8988T (cell line): ENCODE data around the gene ARIH2.
"Not testable (repeated sequence)": the region's sequence is repeated elsewhere in the genome, so short reads cannot be mapped to it uniquely, and the experiment has no call there.

ENCODE experiments used
- DNase-seq: peaks from one replicate; pipeline ENCODE4 v3.0.0; 2011

ARIH2 gene

GRCh38 chr3:49004352-49005302 is 86.0 kb downstream of the ARIH2 start:
- DNase-seq = no peak

- DNase-seq = no peak
These were observed 86.7 kb downstream of the ARIH2 start for GRCh38 chr3:49005303-49005680.

DNA sequence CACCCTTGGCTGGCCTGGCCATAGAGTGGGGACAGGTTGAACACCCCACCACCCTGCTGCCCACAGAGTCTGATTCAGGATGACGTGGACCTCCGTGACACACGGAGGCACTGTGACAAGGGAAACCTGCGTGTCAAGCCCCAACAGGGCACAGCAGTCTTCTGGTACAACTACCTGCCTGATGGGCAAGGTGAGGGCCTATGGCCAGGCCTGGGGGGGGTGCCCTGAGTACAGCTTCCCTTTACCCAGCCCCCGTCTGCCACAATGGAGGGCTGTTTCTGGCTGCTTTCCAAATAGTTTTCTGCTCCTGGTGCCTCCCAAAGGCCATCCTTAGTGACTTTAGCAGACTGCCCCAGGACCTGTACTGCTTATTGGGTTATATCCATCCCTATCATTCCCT is 87.4 kb downstream of the ARIH2 start:
- DNase-seq = no peak

- no peak for DNase-seq
These were observed 87.9 kb downstream of the ARIH2 start for GRCh38 chr3:49006408-49007067.

DNA sequence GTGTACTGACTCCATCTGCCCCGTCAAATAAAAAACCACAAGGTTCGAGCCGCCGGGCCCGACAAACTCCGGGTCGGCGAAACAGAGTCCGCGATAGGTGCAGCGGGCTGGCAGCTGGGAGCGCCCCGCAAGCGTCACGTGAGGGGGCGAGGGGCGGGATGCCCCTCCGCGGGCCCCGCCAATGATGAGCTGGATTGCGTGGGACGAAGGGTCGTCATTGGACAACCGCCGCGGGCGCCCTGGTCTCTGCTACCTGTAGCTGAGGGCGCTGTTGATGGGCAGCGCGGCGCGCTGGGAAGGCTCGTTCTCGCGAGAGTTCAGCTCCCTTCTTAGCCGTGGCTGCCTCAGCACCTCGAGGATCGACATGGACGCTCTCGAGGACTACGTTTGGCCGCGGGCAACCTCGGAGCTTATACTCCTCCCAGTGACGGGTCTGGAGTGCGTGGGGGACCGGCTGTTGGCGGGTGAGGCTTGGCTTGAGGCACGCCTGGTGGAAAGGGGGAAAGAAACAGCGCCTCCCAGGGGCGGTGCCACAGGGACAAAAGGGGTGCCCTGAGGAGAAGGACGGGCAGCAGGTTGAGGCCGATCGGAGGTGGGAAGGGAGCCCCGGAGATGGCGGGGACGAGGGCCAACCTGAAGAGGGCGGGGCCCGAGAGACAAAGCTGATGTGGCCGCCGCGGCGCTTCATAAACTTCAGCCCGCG is 88.6 kb downstream of the ARIH2 start, which contains the start of gene WDR6:
Gene WDR6, plus strand, starts transcription at position 324 of the 703 bp plus-strand sequence. Its CDS starts 41 bp downstream, at position 365.
- peak; percentile 98 for DNase-seq

GRCh38 chr3:49007771-49008528 is 89.3 kb downstream of the ARIH2 start:
- DNase-seq = peak; percentile 91

GRCh38 chr3:49008627-49009026 is 90.0 kb downstream of the ARIH2 start:
- DNase-seq = not testable (repeated sequence)

DNA sequence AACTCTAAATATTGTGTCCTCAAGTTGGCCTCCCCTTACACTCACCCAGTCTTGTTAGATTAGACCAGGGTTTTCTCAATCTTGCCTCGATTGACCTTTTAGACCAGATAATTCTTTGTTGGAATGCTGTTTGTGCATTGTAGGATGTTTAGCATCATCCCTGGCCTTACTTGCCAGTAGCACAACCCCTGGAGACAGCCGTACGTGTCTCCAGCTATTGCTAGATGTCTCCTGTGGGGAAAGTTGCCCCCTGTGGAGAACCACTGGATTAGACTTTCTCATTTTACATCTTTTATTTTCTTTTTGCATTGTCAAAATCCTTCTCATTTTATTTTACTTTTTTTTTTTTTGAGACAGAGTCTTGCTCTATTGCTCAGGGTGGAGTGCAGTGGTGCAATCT is 90.8 kb downstream of the ARIH2 start:
- no peak for DNase-seq

- DNase-seq = peak; percentile 35
These were observed 93.9 kb downstream of the ARIH2 start for GRCh38 chr3:49012441-49013017.

DNA sequence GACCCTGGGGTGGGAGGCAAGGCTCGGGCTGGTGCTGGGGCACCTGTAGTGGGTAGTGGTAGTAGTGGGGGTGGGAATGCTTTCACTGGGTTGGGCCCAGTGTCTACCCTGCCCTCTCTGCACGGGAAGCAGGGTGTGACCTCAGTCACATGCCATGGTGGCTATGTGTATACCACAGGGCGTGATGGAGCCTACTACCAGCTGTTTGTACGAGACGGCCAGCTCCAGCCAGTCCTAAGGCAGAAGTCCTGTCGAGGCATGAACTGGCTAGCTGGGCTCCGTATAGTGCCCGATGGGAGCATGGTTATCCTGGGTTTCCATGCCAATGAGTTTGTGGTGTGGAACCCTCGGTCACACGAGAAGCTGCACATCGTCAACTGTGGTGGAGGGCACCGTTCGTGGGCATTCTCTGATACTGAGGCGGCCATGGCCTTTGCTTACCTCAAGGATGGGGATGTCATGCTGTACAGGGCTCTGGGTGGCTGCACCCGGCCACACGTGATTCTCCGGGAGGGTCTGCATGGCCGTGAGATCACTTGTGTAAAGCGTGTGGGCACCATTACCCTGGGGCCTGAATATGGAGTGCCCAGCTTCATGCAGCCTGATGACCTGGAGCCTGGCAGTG is 94.6 kb downstream of the ARIH2 start:
- peak; percentile 10 for DNase-seq

DNA sequence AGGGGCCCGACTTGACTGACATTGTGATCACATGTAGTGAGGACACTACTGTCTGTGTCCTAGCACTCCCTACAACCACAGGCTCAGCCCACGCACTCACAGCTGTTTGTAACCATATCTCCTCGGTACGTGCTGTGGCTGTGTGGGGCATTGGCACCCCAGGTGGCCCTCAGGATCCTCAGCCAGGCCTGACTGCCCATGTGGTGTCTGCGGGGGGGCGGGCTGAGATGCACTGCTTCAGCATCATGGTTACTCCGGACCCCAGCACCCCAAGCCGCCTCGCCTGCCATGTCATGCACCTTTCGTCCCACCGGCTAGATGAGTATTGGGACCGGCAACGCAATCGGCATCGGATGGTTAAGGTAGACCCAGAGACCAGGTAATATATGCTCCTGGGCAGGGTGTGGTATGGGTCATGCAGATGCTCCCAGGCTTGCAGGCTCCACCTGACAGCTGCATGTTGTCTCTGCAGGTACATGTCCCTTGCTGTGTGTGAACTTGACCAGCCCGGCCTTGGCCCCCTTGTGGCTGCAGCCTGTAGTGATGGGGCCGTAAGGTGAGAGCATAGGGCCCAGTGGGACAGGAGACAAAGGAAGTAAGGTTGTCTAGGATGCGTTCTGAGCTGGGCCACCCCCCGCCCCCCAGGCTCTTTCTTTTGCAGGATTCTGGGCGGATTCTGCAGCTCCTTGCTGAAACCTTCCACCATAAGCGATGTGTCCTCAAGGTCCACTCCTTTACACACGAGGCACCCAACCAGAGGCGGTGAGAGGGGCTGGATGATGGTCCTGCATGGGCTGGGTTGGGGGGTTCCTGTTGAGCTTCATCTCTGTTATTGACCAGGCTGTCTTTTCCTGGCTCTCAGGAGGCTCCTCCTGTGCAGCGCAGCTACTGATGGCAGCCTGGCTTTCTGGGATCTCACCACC is 95.4 kb downstream of the ARIH2 start:
- peak; percentile 86 for DNase-seq

DNA sequence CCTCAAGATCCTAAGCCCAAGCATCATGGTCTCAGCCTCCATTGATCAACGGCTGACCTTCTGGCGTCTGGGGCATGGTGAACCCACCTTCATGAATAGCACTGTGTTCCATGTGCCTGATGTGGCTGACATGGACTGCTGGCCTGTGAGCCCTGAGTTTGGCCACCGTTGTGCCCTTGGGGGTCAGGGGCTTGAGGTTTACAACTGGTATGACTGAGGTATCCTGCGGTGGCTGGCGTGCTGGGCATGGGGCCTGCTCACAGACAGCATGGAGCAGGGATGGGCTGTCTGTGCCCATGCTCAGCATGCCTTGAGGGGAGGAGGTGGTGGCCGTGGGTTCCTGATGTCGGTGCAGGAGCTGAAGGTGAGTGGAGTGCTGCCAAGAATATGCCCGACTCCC is 96.4 kb downstream of the ARIH2 start:
- DNase-seq = no peak

GRCh38 chr3:49015765-49016164 is 97.1 kb downstream of the ARIH2 start:
- DNase-seq = peak; percentile 8

GRCh38 chr3:49016414-49017228 is 98.0 kb downstream of the ARIH2 start:
- no peak for DNase-seq

GRCh38 chr3:49017229-49017970 is 98.8 kb downstream of the ARIH2 start:
- peak; percentile 39 for DNase-seq

DNA sequence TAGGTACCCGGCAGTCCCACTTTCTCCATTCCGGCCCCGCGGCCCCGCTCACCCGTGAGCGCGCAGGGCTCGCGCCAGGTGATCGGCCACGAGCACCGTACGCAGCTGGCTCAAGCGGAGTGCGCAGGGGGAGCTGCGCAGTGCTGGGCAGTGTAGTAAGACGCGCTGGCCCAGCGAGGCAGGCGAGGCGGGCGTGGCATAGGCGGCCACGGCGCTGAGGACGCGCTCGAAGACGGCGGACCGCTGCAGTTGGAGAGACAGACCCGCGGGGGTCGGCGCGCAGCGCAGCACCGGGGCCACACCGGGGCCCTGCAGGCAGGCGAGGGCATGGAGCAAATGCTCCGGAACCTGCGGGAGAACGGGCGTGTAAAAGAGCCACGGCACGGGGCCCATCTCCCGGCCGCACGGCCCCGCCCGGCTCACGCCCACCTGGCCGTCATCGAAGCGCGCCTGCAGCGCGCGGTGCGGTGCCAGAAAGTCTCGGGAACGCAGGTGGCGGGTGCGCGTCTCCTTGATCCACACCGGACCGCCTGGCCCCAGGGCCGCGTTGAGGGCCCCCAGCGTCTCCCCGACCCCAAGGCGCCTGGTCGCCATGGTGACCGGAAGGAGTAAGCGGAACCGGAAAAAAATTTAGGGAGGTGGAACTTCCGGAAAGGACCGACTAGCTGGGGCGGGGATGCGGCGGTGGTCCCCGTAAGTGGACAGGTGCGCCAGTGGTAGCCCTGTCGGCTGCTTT is 99.5 kb downstream of the ARIH2 start, which contains the start of gene DALRD3:
Gene DALRD3, minus strand, starts transcription at position 610 of the 736 bp plus-strand sequence. Its CDS starts 16 bp downstream, at position 594.
- peak; percentile 78 for DNase-seq

- DNase-seq = no peak
These were observed 100.0 kb downstream of the ARIH2 start for GRCh38 chr3:49018707-49019006.

DNA sequence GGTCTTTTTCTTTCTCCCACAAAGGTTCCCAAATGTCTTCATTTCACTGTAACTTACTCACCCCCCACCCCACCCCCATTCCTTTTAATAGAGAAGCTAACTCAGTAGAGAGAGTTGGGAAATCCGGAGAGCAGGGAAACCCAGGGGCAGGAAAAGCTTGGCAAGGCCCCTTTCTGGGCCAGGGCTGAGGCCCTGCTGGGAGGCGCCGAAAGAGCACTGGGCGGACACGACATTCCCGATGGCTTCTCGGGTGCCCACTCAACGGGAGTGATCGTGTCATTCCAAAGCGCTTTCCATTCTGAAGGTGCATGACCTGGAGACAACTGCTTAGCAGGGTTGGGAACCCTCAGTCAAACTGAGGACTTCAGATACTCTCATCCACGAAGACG is 101.3 kb downstream of the ARIH2 start:
- no peak for DNase-seq
